HL-60 (cell line): ENCODE results near the gene CA4.

Experiments used
- POLR2AphosphoS5 ChIP-seq: IDR thresholded peaks from 2 replicates; pipeline ENCODE4 v1.6.1; 2012; ENCODE audit warnings: low read depth
- REST ChIP-seq: IDR thresholded peaks from 2 replicates; pipeline ENCODE4 v1.6.1; 2012; ENCODE audit warnings: low read depth; ENCODE audit not compliant: insufficient replicate concordance
- TF ChIP-seq, protein P1 (sequence below): IDR thresholded peaks from one replicate; pipeline ENCODE4 v1.5.1; 2011; ENCODE audit warnings: low read length, control low read depth, inconsistent platforms; ENCODE audit not compliant: insufficient read depth

DNA sequence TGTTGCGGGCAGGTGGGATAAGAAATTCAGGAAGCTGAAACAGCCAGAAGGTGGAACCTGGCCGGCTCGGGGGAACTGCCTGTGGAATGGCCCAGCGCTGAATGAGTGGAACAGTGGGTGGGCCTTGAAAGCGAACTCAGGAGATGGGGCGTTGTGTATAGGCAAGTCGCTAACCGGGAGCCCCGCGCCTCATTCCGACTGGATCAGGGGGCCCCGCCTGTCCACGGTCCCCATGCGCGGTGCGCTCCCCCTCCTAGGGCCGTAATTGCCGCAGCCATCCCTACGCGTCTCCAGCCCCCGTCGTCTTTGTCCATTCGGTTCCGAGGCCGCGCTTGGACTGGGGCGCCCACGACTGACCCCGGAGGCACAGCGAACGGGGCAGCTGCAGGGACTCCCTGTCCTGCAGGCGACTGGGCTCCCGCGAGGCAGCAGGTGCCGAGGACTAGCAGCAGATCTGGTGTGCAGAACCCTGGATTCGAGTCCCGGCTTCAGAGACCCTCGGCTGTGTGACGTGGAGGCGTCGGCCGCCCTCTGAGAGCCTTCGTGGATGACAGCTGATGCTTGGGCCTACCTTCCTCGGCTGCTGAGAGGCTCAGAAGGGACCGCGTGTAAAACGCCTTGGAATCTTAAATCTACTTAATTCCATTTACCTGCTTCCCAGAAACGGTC lies 10.9 kb upstream of the CA4 start:
- TF ChIP-seq, protein P1, sequence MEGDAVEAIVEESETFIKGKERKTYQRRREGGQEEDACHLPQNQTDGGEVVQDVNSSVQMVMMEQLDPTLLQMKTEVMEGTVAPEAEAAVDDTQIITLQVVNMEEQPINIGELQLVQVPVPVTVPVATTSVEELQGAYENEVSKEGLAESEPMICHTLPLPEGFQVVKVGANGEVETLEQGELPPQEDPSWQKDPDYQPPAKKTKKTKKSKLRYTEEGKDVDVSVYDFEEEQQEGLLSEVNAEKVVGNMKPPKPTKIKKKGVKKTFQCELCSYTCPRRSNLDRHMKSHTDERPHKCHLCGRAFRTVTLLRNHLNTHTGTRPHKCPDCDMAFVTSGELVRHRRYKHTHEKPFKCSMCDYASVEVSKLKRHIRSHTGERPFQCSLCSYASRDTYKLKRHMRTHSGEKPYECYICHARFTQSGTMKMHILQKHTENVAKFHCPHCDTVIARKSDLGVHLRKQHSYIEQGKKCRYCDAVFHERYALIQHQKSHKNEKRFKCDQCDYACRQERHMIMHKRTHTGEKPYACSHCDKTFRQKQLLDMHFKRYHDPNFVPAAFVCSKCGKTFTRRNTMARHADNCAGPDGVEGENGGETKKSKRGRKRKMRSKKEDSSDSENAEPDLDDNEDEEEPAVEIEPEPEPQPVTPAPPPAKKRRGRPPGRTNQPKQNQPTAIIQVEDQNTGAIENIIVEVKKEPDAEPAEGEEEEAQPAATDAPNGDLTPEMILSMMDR = no peak
- no peak for TF ChIP-seq POLR2AphosphoS5
- no peak for TF ChIP-seq REST
